GM19238 (cell line): ENCODE data around the gene UBE2O.
A peak's percentile ranks its signal among the peaks of the same experiment; 100 is the strongest.

Experiments
- DNase-seq: peaks from one replicate; pipeline ENCODE4 v3.0.0; 2011; ENCODE audit warnings: low spot score; ENCODE audit not compliant: insufficient read length

UBE2O gene

GRCh38 chr17:76467809-76468633, 15.1 kb upstream of the UBE2O start:
- DNase-seq: no peak

- DNase-seq: no peak
Observed at GRCh38 chr17:76467366-76467765, 14.4 kb upstream of the UBE2O start, which contains the start of gene AANAT. Gene AANAT (plus strand): TSS chr17:76467603. CDS start chr17:76468747, 1,144 bp downstream.

- DNase-seq: no peak
Observed at GRCh38 chr17:76466775-76467130, 13.8 kb upstream of the UBE2O start.

- no peak for DNase-seq
Observed at GRCh38 chr17:76462556-76463290, 9.8 kb upstream of the UBE2O start.

GRCh38 chr17:76461765-76462555, 9.0 kb upstream of the UBE2O start:
- no peak for DNase-seq

- no peak for DNase-seq
Observed at GRCh38 chr17:76459674-76460073, 6.7 kb upstream of the UBE2O start.

GRCh38 chr17:76458580-76459490, 5.9 kb upstream of the UBE2O start:
- DNase-seq: peak; percentile 45

GRCh38 chr17:76453431-76453743, 435 bp upstream of the UBE2O start:
- DNase-seq: no peak

GRCh38 chr17:76452127-76452659, 759 bp downstream of the UBE2O start:
- no peak for DNase-seq

GRCh38 chr17:76451506-76451905, 1.4 kb downstream of the UBE2O start:
- DNase-seq: no peak

- DNase-seq: no peak
Observed at GRCh38 chr17:76449126-76449525, 3.8 kb downstream of the UBE2O start.

- no peak for DNase-seq
Observed at GRCh38 chr17:76447931-76448652, 4.9 kb downstream of the UBE2O start.

GRCh38 chr17:76446449-76447231, 6.3 kb downstream of the UBE2O start:
- DNase-seq: no peak

GRCh38 chr17:76445697-76446448, 7.1 kb downstream of the UBE2O start:
- no peak for DNase-seq

- DNase-seq: no peak
Observed at GRCh38 chr17:76444518-76445311, 8.2 kb downstream of the UBE2O start.

- no peak for DNase-seq
Observed at GRCh38 chr17:76442341-76443338, 10.3 kb downstream of the UBE2O start.
